ENCODE data around the gene NCKAP5. TPM values are rescaled to one million over a fixed set of nuclear protein-coding genes. Genes with fewer than 3 reads are reported as not detected.

Gene NCKAP5
- total and polyA plus RNA-seq, 8 donors, result 4.0 to 22.1 (median 14.4) TPM

DNA sequence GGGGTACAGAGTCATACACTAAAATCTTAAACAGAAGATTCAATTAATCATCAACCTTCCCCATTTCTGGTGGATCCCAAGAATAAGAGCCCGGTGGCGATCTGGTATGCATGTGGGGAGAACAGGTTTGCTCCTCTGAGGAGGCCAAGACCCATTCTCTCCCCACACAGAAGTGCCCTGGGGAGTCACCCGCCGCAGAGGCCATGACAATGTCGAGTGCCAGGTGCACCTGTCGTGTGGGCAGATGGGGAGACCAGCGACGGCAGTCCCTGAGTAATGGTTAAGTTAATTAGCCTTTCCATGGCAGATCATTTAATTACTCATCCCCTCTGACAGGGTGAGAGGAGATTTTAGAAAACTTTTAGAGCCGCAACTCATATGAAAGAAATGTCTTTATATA, 345.0 kb downstream of the NCKAP5 start:
- Histone ChIP-seq H3K27ac (no peak overlapping the region), H3K27me3 (no peaks in the 10 kb centered on the region), H3K4me1 (no peaks in the 10 kb centered on the region), H3K9me3 (no peaks in the 10 kb centered on the region), H3K36me3 (no peaks in the 10 kb centered on the region), H3K4me3 (no peak overlapping the region)
- DNase-seq, result peak in 1 of 4 donors; percentile 60
- no peak for ATAC-seq
- intact Hi-C loops (cut with DNase I), result no loop called here
- TF ChIP-seq, protein P1, sequence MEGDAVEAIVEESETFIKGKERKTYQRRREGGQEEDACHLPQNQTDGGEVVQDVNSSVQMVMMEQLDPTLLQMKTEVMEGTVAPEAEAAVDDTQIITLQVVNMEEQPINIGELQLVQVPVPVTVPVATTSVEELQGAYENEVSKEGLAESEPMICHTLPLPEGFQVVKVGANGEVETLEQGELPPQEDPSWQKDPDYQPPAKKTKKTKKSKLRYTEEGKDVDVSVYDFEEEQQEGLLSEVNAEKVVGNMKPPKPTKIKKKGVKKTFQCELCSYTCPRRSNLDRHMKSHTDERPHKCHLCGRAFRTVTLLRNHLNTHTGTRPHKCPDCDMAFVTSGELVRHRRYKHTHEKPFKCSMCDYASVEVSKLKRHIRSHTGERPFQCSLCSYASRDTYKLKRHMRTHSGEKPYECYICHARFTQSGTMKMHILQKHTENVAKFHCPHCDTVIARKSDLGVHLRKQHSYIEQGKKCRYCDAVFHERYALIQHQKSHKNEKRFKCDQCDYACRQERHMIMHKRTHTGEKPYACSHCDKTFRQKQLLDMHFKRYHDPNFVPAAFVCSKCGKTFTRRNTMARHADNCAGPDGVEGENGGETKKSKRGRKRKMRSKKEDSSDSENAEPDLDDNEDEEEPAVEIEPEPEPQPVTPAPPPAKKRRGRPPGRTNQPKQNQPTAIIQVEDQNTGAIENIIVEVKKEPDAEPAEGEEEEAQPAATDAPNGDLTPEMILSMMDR (IDR thresholded peaks at IDR 0.05), result no peak

DNA sequence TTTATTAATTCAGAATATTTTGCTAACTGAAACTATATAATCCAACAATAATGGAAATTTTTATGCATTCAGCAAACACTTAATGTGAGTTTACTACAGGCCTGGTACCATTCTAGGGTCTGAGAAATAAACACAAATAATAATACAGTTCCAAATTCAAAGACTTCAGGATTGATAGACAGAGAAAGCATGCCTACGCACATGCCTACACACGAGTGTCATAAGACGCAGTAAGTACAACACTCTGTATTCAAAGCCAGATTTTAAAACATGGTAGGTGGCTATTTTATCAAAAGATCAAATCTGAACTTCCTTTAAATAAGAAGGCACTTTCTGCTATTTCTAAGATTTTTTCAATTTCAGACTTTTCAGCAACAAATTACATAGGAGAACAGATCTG, 346.9 kb downstream of the NCKAP5 start:
- Histone ChIP-seq H3K4me3 (no peak overlapping the region), H3K36me3 (no peaks in the 10 kb centered on the region), H3K4me1 (no peaks in the 10 kb centered on the region), H3K9me3 (no peaks in the 10 kb centered on the region), H3K27me3 (no peaks in the 10 kb centered on the region), H3K27ac (no peak overlapping the region)
- DNase-seq, result no peak
- ATAC-seq, result no peak
- intact Hi-C loops (cut with DNase I), result no loop called here
- TF ChIP-seq, protein P1 (IDR thresholded peaks at IDR 0.05), result no peak

DNA sequence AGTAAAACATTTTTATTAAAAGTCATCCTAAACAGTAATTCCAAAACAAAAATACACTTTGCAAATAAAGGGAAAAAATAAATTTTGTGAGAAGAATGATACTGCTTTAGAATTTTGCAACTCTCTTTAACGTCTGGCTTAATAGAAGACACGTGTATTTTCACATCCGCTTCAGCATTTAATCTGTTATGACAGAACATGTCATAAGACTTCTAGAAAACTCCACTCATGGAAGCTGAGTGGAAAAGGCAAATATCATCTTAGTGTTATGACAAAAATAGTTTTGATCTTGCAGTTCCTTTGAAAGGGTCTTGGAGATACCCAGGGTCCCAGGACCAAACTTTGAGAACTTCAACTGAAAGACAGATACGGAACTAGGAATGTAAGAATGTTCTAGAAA, 350.1 kb downstream of the NCKAP5 start:
- DNase-seq (no peak), ATAC-seq (no peak)
- peaks cover 0 to 8% of the 10 kb centered on the region in 2 donors for H3K9me3 ChIP-seq
- H3K27ac ChIP-seq, result no peak overlapping the region
- no peak overlapping the region for H3K4me3 ChIP-seq
- no peaks in the 10 kb centered on the region for H3K27me3 ChIP-seq
- intact Hi-C loops (cut with DNase I), result no loop called here
- no peaks in the 10 kb centered on the region for H3K4me1 ChIP-seq
- no peaks in the 10 kb centered on the region for H3K36me3 ChIP-seq
- TF ChIP-seq, protein P1 (IDR thresholded peaks at IDR 0.05), result no peak

DNA sequence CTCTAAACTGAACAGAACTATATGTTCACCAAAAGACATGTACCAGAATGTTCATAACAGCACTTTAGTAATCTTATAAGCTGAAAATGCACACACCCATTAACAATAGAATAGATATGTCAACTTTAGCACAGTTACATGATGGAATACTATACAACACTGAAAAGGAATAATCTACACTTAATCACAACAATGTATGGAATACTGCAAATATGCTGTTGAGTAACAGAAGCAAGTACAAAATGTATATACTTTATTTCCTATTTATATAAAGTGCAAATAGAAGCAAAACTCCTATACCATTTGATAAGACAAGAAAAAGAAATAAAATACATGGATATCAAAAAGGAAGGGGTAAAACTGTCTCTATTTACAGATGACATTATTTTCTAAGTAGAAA, 352.8 kb downstream of the NCKAP5 start:
- intact Hi-C loops (cut with DNase I), result no loop called here
- TF ChIP-seq, protein P1 (IDR thresholded peaks at IDR 0.05), result no peak
- ATAC-seq, result no peak
- Histone ChIP-seq H3K27ac (no peak overlapping the region), H3K4me3 (no peak overlapping the region), H3K36me3 (no peaks in the 10 kb centered on the region), H3K9me3 (peaks cover 0 to 8% of the 10 kb centered on the region in 2 donors), H3K27me3 (no peaks in the 10 kb centered on the region), H3K4me1 (no peaks in the 10 kb centered on the region)
- no peak for DNase-seq

DNA sequence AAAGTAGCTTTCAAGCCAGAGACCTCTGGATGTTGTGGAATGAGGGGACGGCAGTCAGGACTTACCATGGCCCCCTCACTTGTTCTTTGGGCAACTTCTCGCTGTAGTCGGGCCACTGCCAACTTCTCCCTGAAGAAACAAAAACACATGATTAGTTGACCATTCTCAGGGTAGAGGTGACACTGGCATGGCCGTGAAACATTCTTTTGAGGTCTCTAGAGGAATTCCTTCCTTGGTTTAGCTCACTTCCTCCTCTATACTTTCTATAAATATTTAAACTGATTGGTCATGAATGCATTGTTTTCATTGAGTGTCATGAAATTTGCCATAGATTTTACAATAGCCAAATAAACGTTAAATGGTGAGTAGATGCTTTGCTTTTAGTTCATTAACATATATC, 354.6 kb downstream of the NCKAP5 start:
- intact Hi-C loops (cut with DNase I), result no loop called here
- DNase-seq (no peak), ATAC-seq (no peak)
- Histone ChIP-seq H3K27ac (no peak overlapping the region), H3K9me3 (peaks cover 0 to 8% of the 10 kb centered on the region in 2 donors), H3K27me3 (no peaks in the 10 kb centered on the region), H3K4me1 (no peaks in the 10 kb centered on the region), H3K36me3 (no peaks in the 10 kb centered on the region), H3K4me3 (no peak overlapping the region)
- TF ChIP-seq, protein P1 (IDR thresholded peaks at IDR 0.05), result no peak
